GM11168 (cell line): ENCODE measurements around the gene EIF3I.

ENCODE experiments used
- in situ Hi-C: fragments of 300-500 bp; cut with MboI; formaldehyde crosslinking; loops from one replicate; pipeline ENCODE4 v1.12.0; 2022; ENCODE audit warnings: low sequenced_read_pairs; ENCODE audit not compliant: unreplicated experiment

EIF3I gene

DNA sequence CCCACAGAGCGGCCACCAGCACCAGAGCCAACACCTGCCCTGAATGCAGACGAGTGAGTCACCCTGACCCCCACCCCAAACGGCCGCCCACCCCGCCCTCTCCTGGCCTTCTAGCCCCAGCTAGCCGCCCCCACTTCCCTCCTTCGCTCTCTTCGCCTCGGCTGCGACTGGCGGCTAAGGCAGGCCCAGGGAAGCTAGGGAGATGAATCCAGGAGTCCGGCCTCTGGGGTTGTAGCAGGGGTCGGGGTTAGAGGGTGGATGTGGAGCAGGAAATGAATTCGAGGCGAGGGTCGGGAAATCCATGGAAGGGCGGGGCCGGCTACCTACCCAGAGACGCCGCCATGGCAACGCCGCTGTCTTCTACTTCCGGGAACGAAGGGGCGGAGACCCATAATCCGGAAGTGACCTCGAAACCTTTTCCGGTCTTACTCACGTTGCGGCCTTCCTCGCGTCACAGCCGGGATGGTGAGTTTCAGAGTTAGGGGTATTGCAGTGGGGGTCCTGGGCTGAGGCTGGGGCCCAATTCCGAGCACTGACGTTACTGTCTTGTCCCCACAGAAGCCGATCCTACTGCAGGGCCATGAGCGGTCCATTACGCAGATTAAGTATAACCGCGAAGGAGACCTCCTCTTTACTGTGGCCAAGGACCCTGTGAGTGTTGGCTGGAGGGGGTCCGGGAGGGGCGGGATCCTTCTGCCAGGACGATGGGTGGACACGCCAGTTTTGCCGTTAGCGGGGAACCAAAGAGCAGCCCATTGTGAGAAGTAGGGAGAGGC is at the start of gene EIF3I, which contains the start of gene TMEM234:
EIF3I (plus strand) TSS at position 428 of the 776 bp plus-strand sequence; CDS start at position 463, 35 bp downstream.
TMEM234 (minus strand) TSS at position 374 of the 776 bp plus-strand sequence; CDS start at position 343, 31 bp downstream.
- in situ Hi-C loops = no loop called here

DNA sequence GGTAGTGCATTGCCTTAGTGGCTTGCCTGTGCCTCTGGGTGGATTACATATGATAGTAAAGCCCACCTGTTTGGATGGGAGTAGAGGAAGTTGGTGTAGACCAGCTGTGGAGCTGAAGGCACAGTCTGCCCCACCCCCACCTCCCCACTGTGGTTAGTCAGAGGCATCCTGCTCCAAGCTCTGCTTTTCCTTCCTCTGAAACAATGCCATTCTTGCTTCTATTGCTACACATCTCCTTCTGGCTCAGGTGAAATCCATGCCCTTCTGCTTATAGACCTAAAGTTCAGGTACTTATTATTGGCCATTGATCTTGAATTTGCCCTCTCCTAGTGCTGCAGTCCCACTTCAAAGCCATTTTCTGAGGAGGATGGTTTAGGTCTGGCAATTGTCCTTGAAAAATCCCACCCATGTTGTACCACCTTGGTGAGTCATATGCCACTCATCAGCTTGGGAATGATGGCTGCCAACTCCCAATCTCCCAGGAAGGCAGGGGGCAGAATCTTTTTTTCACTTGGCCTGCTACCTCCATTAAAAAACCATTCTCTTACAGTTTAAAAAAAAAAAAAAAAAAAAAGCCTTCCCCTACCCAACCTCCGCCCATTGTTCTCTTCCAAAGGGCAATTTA is 49.5 kb upstream of the EIF3I start:
- in situ Hi-C loops = no loop called here

DNA sequence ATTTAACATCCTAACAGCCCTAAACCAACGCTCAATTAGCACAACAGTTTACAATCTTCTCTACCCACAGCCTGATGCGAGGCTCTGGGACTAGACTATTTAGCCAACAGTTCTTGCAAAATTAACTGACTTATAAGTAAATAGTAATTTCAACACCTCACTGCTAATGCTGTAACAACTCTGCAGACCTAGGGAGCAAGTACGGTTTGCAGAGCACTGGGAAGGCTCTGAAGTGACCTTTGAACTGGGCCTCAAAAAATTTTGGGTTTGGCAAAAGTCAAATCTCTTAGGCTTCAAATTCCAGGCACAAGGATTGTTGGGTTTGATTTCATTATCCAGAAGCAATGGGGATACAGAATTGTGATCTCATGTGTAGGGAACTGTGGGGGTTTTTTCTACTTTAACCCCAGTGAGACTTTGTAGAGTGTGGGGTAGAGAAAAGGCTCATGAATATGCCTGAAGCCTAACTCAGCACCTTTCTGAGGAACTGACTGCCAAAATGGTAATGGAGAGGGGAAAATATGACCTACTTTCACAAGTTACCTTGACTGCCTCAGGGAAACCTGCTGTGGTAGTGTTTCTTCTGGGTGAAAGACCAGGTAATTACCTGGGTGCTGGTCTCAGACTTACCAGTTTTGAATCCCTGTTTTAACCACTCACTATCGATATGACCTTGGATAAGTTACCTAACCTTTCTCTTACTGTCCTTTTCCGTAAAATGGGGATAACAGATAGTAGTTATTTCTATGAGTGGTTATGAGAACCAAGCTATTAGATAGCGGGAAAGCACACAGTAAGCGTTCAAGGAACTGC is 43.6 kb upstream of the EIF3I start:
- in situ Hi-C loops = no loop called here

DNA sequence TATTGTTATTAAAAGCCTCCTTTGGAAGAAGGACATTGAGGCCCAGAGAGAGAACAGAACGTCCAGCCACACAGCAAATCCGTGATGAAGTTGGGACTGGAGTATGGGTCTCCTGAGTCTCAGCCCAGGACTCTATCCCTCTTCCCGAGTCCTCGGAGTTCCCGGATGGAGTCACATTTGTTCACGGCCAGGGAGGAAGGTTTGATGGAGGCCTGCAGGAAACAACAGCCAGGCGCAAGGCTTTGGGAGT is 43.1 kb upstream of the EIF3I start:
- in situ Hi-C loops = no loop called here

DNA sequence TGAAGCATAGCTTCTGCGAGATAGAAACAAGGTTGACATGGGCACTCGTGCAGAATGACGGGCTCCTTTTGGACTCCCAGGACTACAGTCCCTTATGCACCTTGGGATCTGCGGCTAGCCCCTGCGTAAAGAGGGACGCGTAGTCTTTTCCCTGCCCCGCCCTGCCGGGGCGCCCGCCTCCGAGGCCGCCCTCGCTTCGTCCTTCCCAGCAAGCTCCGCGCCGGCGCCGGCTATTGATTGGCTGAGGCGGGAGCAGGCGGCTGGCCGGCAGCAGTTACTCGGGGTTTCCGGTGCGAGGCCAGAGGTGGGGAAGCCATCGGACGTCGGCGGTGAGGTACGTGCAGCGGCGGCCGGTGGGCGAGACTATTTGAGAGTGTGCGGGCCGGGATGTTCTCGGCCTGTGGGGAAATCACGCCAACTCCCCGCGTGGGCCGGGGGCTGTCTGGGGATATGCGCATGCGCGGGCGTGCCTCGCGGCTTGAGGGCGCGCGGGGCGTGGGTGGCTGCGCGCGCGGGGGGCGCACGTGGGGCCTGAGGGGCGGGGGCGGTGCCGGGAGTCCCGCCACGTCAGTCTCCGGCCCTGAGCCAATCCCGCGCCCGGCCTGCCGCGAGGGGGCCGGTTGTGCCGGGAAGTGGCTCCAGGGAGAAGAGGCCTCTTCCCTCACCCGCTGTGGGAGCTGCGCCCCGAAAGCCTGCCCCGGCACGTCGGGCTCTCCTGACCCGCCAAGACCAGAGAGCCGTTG is 42.6 kb upstream of the EIF3I start, which contains the start of gene TXLNA:
TXLNA (plus strand) TSS at position 233 of the 743 bp plus-strand sequence. CDS start 671 bp downstream, outside the sequence.
- in situ Hi-C loops = no loop called here

DNA sequence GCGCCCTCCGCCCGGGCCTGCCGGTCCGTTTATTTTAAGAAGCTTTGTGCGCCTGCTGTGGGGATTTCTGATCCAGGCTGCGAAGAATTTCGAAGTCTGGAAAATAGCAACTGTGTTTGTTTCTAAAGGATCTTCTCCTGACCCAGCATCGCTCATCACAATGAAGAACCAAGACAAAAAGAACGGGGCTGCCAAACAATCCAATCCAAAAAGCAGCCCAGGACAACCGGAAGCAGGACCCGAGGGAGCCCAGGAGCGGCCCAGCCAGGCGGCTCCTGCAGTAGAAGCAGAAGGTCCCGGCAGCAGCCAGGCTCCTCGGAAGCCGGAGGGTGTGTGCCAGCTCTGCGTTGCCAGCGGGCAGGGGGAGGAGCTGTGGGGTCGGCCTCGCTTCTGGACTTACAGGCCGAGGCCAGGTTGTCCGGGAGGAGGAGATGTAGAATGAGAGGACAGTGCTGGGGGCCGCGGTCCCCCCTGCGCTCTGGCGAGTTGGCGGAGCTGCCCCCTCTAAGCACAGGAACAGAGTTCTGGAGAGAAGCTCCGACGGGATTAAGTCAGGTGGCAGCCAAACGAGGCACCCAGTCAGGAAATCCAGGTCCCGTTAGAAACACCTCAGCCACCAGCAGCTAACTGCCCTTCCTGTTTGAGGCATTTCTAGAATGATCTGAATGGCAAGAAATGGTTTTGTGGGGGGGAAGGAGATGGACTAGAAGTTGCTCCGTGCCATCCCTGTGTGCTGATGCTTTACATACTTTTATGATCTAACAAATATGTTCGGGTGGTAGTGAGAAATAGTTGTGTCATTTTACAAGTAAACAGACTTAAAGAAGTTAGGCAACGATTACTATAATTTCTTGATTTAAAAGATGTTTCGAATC is 41.8 kb upstream of the EIF3I start:
- in situ Hi-C loops = no loop called here

DNA sequence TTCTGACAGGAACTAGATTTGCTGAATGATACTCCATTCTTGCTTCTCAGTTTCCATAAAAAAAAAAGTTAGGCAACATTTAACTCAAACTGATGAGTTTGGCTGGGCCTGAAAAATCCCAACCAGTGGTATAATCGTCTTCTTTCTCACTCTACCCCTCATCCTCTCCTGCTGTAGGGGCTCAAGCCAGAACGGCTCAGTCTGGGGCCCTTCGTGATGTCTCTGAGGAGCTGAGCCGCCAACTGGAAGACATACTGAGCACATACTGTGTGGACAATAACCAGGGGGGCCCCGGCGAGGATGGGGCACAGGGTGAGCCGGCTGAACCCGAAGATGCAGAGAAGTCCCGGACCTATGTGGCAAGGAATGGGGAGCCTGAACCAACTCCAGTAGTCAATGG is 41.1 kb upstream of the EIF3I start:
- in situ Hi-C loops = no loop called here

DNA sequence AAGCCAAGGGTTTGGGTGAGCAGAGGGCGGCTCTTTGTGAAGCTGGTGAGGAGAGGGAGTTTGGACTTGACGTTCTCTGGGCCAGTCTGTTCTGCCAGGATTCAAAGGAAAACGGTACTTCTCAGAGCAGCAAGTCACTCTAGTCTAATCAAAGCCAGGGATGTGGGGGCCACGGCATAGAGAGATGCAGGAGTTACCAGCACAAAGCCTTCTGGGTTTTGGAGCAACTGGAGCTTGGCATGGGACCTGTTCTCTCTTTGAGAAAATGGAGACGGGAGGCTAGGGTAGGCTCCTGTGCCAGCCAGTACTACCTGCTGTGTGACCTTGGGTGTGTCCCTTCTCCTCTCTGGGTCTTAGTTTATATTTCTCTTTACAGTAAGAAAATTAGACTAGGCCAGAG is 40.6 kb upstream of the EIF3I start:
- in situ Hi-C loops = no loop called here

DNA sequence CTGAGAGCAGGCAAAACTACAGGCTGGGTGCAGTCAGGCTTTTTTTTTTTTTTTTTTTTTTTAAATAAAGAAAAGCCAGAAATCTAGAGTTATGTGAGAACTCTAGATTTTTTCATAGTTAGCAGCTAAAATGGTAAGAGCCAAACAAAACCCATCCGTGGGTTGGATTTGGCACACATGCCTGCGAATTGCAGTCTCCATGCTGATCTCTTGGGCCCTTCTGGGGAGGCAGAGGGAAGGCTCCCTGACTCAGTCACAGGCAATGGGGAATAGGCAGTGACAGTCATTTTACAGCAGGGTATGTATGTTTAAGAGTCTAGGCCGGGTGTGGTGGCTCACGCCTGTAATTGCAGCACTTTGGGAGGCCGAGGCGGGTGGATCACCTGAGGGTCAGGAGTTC is 40.1 kb upstream of the EIF3I start:
- in situ Hi-C loops = no loop called here

DNA sequence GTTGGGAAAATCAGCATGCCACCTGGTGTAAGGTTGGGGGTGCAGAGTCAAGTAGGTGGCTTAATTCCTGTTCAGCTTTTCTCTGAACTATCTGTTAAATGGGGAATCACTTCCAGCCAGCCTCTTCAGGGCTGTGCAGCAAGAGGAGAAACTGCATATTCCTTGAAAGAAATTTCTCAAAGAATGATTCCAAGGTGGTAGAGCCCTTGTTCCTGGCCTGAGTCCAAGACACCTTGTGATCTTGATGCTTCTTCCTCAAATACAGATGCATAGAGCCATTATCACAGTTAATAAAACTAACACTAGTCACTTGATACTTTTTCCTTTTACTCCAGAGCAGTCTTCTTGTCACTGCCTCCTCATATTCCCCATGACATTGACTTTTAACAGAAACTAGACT is 37.6 kb upstream of the EIF3I start:
- in situ Hi-C loops = no loop called here

DNA sequence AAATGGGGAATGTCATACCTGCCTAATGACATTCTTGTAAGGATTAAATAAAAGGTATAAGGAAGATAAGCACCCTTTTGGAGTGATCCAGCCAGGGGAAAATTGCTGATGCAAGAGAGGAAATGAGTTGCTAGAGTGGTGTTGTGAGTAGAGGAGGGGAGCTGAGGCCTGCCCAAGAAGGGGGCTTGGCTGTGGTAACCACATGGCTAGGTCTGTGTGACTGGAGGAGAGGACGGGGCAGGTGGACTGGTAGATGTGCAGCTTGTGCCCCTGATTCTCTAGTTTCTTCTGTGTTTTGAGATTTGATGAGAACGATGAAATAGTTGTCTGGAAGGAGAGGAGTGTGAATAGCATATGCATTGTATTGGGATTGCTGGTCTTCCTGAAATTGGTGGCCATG is 36.1 kb upstream of the EIF3I start:
- in situ Hi-C loops = no loop called here

DNA sequence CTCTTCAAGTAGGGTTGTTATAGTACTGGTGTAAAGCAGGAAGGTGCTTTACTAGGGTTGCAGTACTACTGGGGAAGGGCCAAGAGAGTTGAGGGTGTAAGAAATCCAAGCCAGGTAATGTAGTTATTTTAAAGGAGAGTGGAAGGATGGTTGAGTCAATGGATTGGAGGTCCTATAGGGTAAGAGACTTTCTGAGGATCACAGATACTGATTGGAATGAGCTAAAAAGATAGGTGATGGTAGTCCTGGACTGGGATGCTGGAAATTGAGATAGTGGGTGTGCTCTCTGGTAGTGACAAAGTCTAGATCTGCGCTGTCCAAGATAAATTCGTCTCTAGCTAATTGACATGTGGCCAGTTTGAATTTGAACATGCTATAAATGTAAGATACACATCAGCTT is 35.7 kb upstream of the EIF3I start:
- in situ Hi-C loops = no loop called here

DNA sequence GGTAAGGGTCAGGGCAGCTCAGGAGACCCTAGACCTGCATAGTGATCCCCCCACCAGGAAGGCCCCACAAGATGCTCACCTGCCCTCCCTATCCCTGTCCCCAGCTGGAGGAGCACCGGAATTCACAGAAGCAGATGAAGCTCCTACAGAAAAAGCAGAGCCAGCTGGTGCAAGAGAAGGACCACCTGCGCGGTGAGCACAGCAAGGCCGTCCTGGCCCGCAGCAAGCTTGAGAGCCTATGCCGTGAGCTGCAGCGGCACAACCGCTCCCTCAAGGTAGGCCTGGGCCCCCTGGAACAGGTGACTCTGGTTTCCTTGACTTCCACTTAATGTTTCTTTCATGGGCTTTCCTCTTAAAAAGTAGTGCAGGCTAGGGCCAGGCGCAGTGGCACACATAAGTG is 34.4 kb upstream of the EIF3I start:
- in situ Hi-C loops = no loop called here

DNA sequence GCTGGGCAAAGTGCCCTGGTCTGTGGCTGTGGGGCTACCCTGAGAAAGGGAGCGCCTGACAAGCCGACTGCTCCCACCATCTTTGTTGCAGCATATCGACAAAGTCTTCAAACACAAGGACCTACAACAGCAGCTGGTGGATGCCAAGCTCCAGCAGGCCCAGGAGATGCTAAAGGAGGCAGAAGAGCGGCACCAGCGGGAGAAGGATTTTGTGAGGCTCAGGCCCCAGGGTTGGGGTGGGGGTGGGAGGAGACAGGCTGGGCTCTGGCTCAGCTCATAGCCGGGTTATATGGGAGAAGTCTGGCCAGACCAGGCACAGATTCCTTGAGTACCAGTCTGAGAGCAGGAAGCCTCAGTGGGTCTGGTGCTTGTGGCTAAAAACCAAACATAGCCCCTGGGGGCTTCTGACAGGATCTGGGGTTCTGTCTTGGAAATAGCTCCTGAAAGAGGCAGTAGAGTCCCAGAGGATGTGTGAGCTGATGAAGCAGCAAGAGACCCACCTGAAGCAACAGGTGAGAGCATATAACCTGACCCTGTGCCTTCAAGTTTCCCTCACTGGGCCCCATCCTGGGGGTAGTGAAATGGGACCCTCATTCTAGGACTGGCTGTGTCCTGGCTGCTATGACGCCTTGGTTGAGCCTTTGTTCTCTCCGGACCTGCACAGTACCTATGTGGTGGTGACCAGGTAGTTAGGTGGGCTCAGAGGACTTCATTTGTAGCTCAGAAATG is 29.8 kb upstream of the EIF3I start:
- in situ Hi-C loops = no loop called here

DNA sequence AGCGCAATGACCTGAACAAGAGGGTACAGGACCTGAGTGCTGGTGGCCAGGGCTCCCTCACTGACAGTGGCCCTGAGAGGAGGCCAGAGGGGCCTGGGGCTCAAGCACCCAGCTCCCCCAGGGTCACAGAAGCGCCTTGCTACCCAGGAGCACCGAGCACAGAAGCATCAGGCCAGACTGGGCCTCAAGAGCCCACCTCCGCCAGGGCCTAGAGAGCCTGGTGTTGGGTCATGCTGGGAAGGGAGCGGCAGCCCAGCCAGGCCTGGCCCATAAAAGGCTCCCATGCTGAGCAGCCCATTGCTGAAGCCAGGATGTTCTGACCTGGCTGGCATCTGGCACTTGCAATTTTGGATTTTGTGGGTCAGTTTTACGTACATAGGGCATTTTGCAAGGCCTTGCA is 27.2 kb upstream of the EIF3I start:
- in situ Hi-C loops = no loop called here

DNA sequence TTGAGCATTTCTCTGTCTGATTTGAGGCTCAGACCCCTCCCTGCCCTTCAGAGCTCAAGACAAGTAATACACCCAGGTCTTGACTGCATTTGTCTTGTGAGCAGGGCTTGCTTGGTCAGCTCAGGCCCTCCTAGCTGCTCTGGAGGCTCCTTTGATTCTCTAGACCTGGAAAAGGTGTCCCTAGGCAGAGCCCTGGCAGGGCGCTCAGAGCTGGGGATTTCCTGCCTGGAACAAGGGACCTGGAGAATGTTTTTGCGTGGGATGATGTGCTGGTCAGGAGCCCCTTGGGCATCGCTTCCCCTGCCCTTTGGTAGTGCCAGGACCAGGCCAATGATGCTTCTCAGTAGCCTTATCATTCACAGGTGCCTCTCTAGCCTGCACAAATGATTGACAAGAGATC is 26.7 kb upstream of the EIF3I start:
- in situ Hi-C loops = no loop called here

DNA sequence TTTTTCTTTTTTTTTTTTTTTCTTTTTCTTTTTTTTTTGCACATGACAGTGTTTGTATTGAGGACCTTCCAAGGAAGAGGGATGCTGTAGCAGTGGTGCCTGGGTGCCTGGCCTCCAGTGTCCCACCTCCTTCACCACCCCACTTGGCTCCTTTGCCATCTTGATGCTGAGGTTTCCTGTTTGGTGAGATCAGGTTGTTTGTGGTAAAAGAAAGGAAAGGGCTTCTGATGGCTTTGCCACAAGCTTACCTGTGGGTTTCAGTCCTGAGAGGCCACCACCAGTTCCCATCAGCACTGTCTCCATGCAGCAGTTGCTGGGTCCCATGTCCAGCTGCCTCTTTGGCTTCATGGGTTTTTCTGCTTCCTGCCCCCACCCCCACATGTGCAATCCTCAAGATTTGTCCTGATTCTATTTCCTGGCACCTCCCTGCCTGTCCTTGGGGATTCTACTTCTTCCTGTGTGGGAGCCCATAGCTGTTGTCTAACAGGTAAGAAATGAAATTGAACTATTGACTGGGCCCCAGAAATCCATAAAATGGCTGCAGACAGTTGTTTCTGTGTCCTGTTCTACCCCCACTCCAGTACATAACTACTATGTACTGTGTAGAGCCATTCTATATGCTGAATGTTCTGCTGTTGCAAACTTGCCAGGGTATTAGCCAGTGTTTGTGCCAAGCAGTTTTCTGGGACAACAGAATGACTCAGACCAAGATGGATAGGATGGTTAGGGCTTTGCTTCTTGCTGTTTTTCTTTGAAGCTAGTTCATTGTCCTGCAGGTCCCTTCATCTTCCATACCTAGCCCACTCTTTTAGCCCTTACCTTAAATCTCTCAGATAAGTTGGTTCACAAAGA is 26.0 kb upstream of the EIF3I start:
- in situ Hi-C loops = no loop called here

DNA sequence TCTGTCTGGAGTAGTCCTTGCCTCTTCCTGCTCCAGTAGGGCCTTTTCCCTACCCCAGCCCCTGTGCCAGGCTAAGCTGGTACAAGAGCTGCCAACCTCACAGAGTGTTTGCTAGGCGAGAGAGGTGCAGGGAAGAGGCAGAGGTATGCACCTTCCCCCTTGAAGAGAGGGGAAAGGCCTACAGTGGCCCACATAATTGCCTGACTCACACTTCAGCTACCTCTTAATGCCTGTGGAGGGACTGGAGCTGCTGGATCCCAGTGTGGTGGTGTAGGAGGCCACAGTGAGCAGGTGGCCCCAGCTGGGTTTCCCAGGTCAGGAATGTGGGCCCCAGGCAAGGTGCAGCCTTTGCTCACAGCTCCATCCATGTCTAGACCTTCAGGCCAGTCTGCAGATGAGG is 25.1 kb upstream of the EIF3I start:
- in situ Hi-C loops = no loop called here
